Endothelial cell of umbilical vein (primary cell): ENCODE measurements around the gene PIGT. TPM values are rescaled to one million over a fixed set of nuclear protein-coding genes. Genes with fewer than 3 reads are reported as not detected.

Source experiments
- BruUV-seq: library from RNA; stranded (reverse); fragments of 400-500 nt; replicated peaks from 2 replicates; lab custom pipeline; 2021; lab: Mats Ljungman, UMichigan
- CTCF ChIA-PET: fragments of 300-600, 350-600 bp; sonication (Branson Sonifier 250); formaldehyde crosslinking; loops from one replicate; lab custom pipeline; 2021; ENCODE audit warnings: antibody characterized with exemption, inconsistent platforms; lab: Charles Lee
- POLR2A ChIA-PET: fragments of 300-600, 350-600 bp; sonication (Branson Sonifier 250); formaldehyde crosslinking; loops from one replicate; lab custom pipeline; 2021; ENCODE audit warnings: antibody characterized with exemption, inconsistent platforms; lab: Charles Lee
- DNase-seq: peaks from one replicate; pipeline ENCODE4 v3.0.0-alpha.2; 2011; ENCODE audit warnings: low read depth, low spot score
- FAIRE-seq: peaks from 2 replicates; lab custom pipeline; 2011; peaks lifted over from hg19 to GRCh38; lab: Jason Lieb, UNC
- H2AFZ ChIP-seq: 2 replicates; pipeline ENCODE4 v1.6.0; 2012; ENCODE audit warnings: low read depth, low read length, control low read depth, inconsistent platforms
- H3K27ac ChIP-seq: 2 replicates; pipeline ENCODE4 v1.5.1; 2011; ENCODE audit warnings: low read depth, mild to moderate bottlenecking, control low read depth, low read length, moderate library complexity; ENCODE audit not compliant: insufficient read depth
- H3K27me3 ChIP-seq, 2 experiments: 2 replicates each; pipeline versions ENCODE4 v1.6.0 to v1.6.1; 2011; ENCODE audit warnings: low read length in 2 of 2, mixed read lengths in 1 of 2; ENCODE audit not compliant: control insufficient read depth in 2 of 2, insufficient read depth in 2 of 2
- H3K36me3 ChIP-seq, 2 experiments: 2 replicates in 1 of 2; 3 replicates in 1 of 2; pipeline ENCODE4 v1.5.1; 2011; ENCODE audit warnings: low read length in 2 of 2, mild to moderate bottlenecking in 1 of 2, moderate library complexity in 1 of 2; ENCODE audit not compliant: control insufficient read depth in 2 of 2, insufficient read depth in 2 of 2; ENCODE audit errors: extremely low read depth in 1 of 2
- H3K4me1 ChIP-seq: 3 replicates; pipeline ENCODE4 v1.5.1; 2011; ENCODE audit warnings: mild to moderate bottlenecking, low read length; ENCODE audit not compliant: control insufficient read depth, insufficient read depth; ENCODE audit errors: extremely low read depth
- H3K4me2 ChIP-seq: 2 replicates; pipeline ENCODE4 v1.6.1; 2011; ENCODE audit warnings: low read length, control low read depth, mixed read lengths; ENCODE audit not compliant: insufficient read depth
- H3K4me3 ChIP-seq, 3 experiments: fragments of 200-600 bp in 1 of 3; sonication (generic), shearing (Covaris generic) in 1 of 3; replicated peaks in 1 of 3; 2 replicates each; pipeline ENCODE4 v1.5.1; 2011 to 2016; ENCODE audit warnings: control low read depth in 3 of 3, low read length in 3 of 3, mild to moderate bottlenecking in 2 of 3, inconsistent platforms in 1 of 3, low read depth in 1 of 3, moderate library complexity in 1 of 3; ENCODE audit not compliant: insufficient read depth in 1 of 3
- H3K79me2 ChIP-seq: 2 replicates; pipeline ENCODE4 v1.6.0; 2012; ENCODE audit warnings: low read length, inconsistent platforms; ENCODE audit not compliant: control insufficient read depth, insufficient read depth
- H3K9ac ChIP-seq: replicated peaks from 2 replicates; pipeline ENCODE3; 2011; ENCODE audit warnings: low read length, control low read depth; ENCODE audit not compliant: insufficient read depth; ENCODE audit errors: extremely low read depth
- H3K9me1 ChIP-seq: replicated peaks from 3 replicates; pipeline ENCODE4 v1.6.0; 2011; ENCODE audit warnings: mild to moderate bottlenecking, low read length; ENCODE audit not compliant: control insufficient read depth, insufficient read depth; ENCODE audit errors: extremely low read depth
- H3K9me3 ChIP-seq: replicated peaks from 2 replicates; pipeline ENCODE4 v1.5.1; 2012; ENCODE audit warnings: low read length, inconsistent platforms; ENCODE audit not compliant: control insufficient read depth, insufficient read depth
- H4K20me1 ChIP-seq: replicated peaks from 2 replicates; pipeline ENCODE3; 2011; ENCODE audit warnings: mild to moderate bottlenecking, low read length; ENCODE audit not compliant: control insufficient read depth, insufficient read depth; ENCODE audit errors: extremely low read depth
- EZH2 ChIP-seq: IDR thresholded peaks from 2 replicates; pipeline ENCODE4 v1.6.1; 2012; ENCODE audit warnings: borderline replicate concordance, low read depth, mild to moderate bottlenecking, moderate library complexity, low read length, inconsistent platforms; ENCODE audit not compliant: severe bottlenecking
- FOS ChIP-seq: IDR thresholded peaks from 2 replicates; pipeline ENCODE4 v1.6.1; 2011; ENCODE audit warnings: mild to moderate bottlenecking, low read length, moderate library complexity, borderline replicate concordance; ENCODE audit not compliant: insufficient read depth
- GATA2 ChIP-seq: IDR thresholded peaks from 2 replicates; pipeline ENCODE4 v1.7.0; 2011; ENCODE audit warnings: low read depth, mild to moderate bottlenecking, moderate library complexity, mixed read lengths, low read length; ENCODE audit not compliant: insufficient read length, insufficient read depth
- JUN ChIP-seq: IDR thresholded peaks from 2 replicates; pipeline ENCODE4 v1.6.1; 2011; ENCODE audit warnings: borderline replicate concordance, low read depth; ENCODE audit not compliant: insufficient read length, insufficient read depth
- MAX ChIP-seq: IDR thresholded peaks from 2 replicates; pipeline ENCODE4 v1.6.1; 2011; ENCODE audit not compliant: insufficient read depth, insufficient read length
- MYC ChIP-seq: IDR thresholded peaks from one replicate; pipeline ENCODE4 v1.6.1; 2011; ENCODE audit warnings: mild to moderate bottlenecking, low read depth, low read length
- POLR2A ChIP-seq: IDR thresholded peaks from 2 replicates; pipeline ENCODE4 v1.6.1; 2012; ENCODE audit warnings: low read depth, mild to moderate bottlenecking, control low read depth, low read length
- POLR2AphosphoS5 ChIP-seq: IDR thresholded peaks from 2 replicates; pipeline ENCODE4 v1.6.1; 2012; ENCODE audit warnings: low read depth, mild to moderate bottlenecking, control low read depth, low read length, moderate library complexity; ENCODE audit not compliant: insufficient read depth
- dilution Hi-C: fragments of 300-500 bp; cut with MboI; formaldehyde crosslinking; loops from one replicate; pipeline ENCODE4 v1.15.0; 2019; ENCODE audit warnings: low sequenced_read_pairs; ENCODE audit not compliant: extremely low pct_ligation_motif_present
- intact Hi-C: fragments of 100-400 bp; cut with micrococcal nuclease; formaldehyde crosslinking; loops from one replicate; pipeline ENCODE4 v1.10.0; 2022
- polyA plus RNA-seq, 4 experiments: library from polyadenylated mRNA; depleted of rRNA in 3 of 4; stranded (reverse) in 3 of 4; unstranded in 1 of 4; fragments of >200 nt; gene quantifications; 2 replicates each; pipeline versions ENCODE4 v1.2.1 to v1.2.3, GENCODE V29; 2011 to 2012; ENCODE audit warnings: missing spikeins in 1 of 4
- total RNA-seq: library from RNA; stranded (reverse); gene quantifications from 2 replicates; pipeline ENCODE4 v1.2.3, GENCODE V29; 2021
- TF ChIP-seq, protein P1 (sequence below), 2 donors: IDR thresholded peaks; 1 replicate in 1 of 2; 2 replicates in 1 of 2; pipeline ENCODE4 v1.5.1; 2011; ENCODE audit warnings: low read length in 2 of 2, mild to moderate bottlenecking in 2 of 2, moderate library complexity in 2 of 2, control low read depth in 1 of 2, inconsistent platforms in 1 of 2, low read depth in 1 of 2; ENCODE audit not compliant: insufficient read depth in 1 of 2; ENCODE audit errors: extremely low read depth in 1 of 2

Gene PIGT
- total and polyA plus RNA-seq, 2 donors (not counting 3 experiments of a cell fraction or from before 2014, with no cell fraction given), result 96.8 to 143 TPM

DNA sequence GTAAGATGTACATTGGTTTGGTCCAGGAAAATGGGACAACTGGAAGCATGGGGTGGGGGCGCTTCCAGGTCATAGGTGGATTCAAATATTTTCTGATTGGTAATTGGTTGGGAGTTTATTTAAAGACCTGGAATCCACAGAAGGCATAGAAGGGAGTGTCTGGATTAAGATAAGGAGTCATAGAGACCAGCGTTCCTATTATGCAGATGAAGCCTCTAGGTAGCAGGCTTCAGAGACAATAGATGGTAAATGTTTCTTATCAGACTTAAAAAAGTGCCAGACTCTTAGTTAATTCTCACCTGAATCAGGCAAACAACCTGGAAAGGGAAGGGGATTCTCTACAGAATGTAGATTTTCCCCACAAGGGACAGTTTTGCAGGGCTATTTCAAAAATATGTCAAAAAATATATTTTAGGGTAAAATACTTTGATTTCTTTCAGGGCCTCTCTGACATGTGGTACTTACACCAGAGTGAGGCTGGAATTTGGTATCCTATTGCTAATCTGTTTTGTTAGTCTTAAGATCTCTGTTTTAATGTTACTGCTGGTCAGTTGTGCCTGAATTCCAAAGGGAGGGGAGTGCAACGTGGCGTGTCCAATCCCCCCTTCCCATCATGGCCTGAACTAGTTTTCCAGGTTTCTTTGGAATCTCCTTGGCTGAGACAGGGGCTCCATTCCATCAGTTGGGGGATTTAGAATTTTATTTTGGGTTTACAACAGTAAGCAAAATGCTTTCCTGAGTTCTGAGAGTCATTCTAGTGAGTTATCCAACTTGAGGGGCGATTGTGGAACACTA lies 25.1 kb downstream of the PIGT start:
- POLR2A ChIA-PET, result no interaction called here
- FAIRE-seq, result no peak
- CTCF ChIA-PET, result interaction anchor here (12.5 kb wide), 1 partner anchor 68 kb away, joined by 416 read pairs; no protein-coding TSS in a partner anchor

More for the DNA sequence above, 25.1 kb downstream of the PIGT start:
- H3K9ac ChIP-seq, result no peak overlapping the region
- no peaks in the 10 kb centered on the region for H3K36me3 ChIP-seq
- no peaks in the 10 kb centered on the region for H3K79me2 ChIP-seq
- no TSS peak for BruUV-seq
- H3K9me1 ChIP-seq, result no peaks in the 10 kb centered on the region
- H3K9me3 ChIP-seq, result no peaks in the 10 kb centered on the region
- TF ChIP-seq, protein P1, sequence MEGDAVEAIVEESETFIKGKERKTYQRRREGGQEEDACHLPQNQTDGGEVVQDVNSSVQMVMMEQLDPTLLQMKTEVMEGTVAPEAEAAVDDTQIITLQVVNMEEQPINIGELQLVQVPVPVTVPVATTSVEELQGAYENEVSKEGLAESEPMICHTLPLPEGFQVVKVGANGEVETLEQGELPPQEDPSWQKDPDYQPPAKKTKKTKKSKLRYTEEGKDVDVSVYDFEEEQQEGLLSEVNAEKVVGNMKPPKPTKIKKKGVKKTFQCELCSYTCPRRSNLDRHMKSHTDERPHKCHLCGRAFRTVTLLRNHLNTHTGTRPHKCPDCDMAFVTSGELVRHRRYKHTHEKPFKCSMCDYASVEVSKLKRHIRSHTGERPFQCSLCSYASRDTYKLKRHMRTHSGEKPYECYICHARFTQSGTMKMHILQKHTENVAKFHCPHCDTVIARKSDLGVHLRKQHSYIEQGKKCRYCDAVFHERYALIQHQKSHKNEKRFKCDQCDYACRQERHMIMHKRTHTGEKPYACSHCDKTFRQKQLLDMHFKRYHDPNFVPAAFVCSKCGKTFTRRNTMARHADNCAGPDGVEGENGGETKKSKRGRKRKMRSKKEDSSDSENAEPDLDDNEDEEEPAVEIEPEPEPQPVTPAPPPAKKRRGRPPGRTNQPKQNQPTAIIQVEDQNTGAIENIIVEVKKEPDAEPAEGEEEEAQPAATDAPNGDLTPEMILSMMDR (IDR thresholded peaks at IDR 0.05; ENCODE audit: extremely low read depth in 1 of 2, insufficient read depth in 1 of 2, low read depth in 1 of 2, low read length in 2 of 2), result no peak
- no peak for TF ChIP-seq POLR2AphosphoS5
- TF ChIP-seq EZH2, result no peak
- TF ChIP-seq JUN, result no peak
- no peak for TF ChIP-seq POLR2A
- TF ChIP-seq MAX, result no peak
- no peak for TF ChIP-seq FOS
- TF ChIP-seq MYC, result no peak
- TF ChIP-seq GATA2, result no peak
- H3K4me1 ChIP-seq, result peaks cover 3% of the 10 kb centered on the region
- no peak overlapping the region for H3K27ac ChIP-seq
- no peak for DNase-seq
- peaks cover 5 to 6% of the 10 kb centered on the region in 2 experiments for H3K27me3 ChIP-seq
- intact Hi-C loops, result no loop called here
- no peaks in the 10 kb centered on the region for H4K20me1 ChIP-seq
- no peak overlapping the region for H3K4me2 ChIP-seq
- no peak overlapping the region for H3K4me3 ChIP-seq
- H2AFZ ChIP-seq, result no peak overlapping the region
- dilution Hi-C loops, result no loop called here
